Stimulated activated CD8-positive, alpha-beta memory T cell treated with anti-CD3 and anti-CD28 coated beads, Interleukin-7, amount 100 ng/mL, for 48 hours (primary cell): Measurements from ENCODE around the gene LRIT1.
A peak's percentile ranks its signal among the peaks of the same experiment; 100 is the strongest.

Experiments used
- DNase-seq, 2 donors: peaks; one replicate each; pipeline ENCODE4 v3.0.0-alpha.2; 2020; ENCODE audit warnings: low read depth in 1 of 2; ENCODE audit errors: extremely low read depth in 1 of 2

The LRIT1 gene

DNA sequence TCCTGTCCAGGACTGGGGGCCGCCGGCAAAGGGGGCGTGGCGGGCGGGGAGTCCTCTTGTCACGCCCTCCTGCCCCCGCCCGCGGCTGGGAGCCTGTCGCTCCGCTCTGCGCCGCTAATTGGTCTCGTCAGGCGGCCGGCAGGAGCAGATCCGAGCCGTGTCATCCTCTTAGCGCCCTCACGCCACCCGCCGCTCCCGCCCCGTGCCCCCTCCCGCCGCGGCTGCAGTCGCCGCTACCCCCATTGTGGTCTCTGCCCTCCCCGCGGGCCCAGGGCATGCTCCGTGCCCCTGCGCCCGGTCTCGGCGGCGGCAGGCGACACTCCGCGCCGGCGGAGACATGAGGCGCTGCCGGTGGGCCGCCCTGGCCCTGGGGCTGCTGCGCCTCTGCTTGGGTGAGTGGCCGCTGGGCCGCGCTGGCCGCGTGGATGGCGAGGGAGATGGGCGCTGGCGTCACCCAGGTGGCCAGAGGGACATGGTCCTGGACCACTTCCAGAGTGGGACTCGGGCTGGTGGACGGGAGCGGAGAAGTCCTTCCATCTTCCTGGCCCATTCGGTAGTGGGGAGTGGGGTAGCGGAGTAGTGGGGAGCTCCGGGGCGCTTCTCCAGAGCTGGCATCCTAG, 46.8 kb downstream of the LRIT1 start, which contains the start of gene CDHR1:
TSS of gene CDHR1 (plus strand) at position 114 of the 620 bp plus-strand sequence. CDS start at position 338, 224 bp downstream.
- peak; percentile 26 for DNase-seq

DNA sequence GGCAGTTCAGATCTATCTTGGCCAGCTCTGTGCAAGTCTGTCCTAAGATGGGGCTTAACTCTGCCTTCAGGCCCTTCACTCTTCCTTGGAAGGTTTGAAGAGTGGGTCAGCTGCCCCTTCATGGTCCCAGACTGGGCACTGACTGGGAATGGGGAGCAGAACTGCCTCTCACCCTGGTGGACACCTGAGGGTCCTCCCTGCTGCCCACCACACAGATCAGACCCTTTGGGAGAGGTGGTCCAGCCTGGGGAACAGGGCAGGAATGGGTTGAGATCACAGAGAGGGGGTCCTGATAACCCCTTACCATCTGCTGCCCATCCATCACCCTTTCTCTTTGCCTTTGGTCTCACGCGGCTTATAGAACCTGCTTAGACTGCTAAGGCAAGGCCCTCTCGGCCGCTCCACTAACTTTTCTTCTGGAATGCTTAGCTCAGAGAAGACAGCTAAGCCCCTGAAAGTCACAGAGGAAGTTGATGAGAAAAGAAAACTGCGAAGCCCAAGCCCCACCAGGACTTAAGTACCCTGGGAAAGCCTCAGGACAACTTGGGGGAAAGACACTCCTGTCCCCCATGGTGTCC, 47.4 kb downstream of the LRIT1 start:
- no peak for DNase-seq

DNA sequence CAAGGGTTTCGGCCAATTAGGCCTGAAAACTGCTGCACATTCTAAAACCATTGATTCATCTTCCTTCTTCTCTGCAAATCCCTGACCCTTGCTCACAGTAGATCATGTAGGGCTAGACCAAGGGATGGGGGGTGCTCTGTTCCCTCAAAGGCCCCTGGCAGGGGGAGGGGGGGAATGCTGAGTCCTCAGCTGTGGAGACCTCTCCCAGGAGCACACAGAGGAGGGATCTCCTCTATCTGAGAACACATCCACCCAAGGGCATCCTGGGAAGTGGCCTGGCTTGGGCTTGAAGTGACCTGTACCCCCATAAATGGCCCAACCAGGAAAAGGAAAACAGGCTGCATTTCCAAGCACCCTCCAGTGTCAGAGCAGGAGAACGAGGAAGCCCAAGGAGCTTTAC, 48.0 kb downstream of the LRIT1 start:
- no peak for DNase-seq

DNA sequence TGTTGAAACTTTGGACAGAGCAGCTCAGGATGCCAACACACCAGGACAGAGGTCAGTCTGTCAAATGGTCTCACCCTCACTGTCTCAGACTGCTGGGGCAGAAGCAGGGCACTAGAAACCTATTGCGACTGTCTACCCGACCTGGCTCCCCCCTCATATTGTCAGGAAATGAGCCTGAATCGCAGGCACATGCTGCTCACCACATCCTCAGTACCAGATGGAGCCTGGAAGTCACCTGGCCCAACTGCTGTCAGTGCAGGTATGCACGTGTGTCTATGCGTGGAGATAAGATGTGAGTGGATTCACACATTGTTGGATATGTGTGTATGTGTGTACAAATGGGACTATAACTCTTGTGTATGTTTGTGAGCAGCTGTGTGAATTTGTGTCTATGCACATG, 50.2 kb downstream of the LRIT1 start:
- no peak for DNase-seq

DNA sequence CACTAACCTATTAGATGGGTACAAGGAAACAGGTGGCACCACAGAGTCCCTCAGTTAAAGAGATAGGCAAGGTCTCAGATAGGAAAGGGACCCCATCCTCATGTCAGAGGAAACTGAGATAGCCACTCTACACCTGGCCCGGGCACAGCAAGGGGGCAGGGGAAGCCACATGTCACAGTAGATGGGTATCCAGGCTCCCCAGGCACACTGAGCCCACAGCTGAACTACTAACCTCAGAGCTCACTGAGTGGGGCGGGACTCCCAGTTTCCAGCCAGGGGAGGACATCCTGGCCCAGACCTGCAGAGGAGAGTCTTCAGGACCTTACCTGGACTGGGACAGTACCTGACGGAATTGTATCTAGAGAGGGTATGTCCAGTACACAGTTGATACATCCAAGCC, 50.7 kb downstream of the LRIT1 start:
- DNase-seq = no peak

DNA sequence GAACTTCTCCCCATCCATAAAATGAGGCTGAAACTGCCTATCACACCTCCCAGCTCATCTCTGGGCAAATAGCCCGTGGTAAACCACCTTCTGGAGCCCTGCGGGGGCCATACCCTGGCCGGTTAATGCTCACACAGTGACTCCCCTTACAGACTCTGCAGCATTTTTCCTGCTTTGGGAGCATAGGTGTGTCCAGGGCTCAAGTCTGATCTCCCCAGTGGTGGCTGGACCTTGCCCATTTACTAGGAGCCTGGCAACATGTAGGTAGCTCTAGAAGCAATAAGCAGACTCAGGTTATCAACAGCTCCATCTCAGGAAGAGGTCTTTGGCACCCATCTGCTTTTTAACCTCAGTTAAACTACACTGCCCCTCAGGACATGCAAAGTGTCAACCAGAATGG, 52.5 kb downstream of the LRIT1 start:
- no peak for DNase-seq

DNA sequence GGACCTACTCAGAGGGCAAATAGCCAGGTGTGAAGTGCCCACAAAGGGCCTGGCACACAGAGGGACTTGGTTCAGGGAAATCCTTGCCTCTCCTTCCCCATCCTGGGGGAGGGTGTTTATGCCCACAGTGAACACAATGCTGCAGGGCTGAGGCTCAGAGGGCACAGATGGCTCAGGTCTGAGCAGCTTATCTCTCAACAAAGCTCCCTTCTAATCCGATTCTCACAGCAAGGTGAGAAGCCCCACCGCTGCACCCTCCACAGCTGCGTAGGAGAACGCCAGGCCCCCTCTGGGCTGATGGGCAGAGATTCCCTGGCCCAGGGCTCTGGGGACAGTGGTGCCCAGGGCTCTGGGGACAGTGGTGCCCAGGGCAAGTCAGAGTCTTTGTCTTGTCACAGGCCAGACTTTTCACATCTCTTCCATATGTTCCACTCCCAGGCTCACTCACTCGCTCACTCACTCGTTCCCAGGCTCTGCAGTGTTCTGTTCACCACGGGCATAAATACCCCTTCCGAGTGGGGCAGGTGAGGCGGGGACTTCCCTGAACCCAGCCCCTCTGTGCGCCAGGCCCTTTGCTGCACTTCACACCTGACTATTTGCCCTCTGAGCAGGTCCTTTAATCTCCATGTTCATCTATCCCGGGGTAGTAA, 55.7 kb downstream of the LRIT1 start:
- DNase-seq = no peak

DNA sequence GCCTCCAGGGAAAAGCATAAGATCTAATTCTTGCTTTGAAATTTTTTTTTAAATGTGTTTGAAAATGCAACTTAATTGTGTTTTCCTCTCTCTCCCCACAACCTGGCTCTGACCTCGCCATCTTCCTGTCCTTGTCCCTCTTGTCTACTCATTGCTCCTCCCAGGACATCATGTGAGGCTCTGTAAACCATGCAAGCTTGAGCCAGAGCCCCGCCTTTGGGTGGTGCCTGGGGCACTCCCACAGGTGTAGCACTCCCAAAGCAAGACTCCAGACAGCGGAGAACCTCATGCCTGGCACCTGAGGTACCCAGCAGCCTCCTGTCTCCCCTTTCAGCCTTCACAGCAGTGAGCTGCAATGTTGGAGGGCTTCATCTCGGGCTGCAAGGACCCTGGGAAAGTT, 56.8 kb downstream of the LRIT1 start:
- no peak for DNase-seq

DNA sequence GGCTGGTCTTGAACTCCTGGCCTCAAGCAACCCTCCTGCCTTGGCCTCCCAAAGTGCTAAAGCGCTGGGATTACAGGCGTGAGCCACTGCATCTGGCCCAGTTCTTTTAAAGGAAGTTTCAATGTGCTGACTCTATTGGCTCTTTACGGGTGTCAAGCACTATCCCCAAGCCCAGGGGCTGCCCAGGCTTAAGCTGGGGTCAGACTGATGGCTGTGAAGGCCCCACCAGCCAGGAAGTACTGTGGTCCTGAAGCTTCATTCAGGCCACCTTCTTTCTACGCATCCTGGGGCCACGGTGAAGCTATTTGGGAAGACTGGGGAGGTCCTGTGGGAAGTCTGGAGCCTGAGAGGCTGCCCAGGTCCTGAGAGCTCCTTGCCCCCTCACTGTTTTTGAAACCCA, 59.7 kb downstream of the LRIT1 start:
- DNase-seq = no peak
